Natural killer cell treated with Interleukin-12 subunit alpha and Interleukin-12 subunit beta and Interleukin-15 and Interleukin-18, amount 100 ng/mL, for 72 hours (primary cell): ENCODE data around the gene RNF149. TPM values are rescaled to one million over a fixed set of nuclear protein-coding genes. Genes with fewer than 3 reads are reported as not detected.
A peak's percentile ranks its signal among the peaks of the same experiment; 100 is the strongest.
"Not testable (repeated sequence)": the region's sequence is repeated elsewhere in the genome, so short reads cannot be mapped to it uniquely, and the experiment has no call there.

Source experiments
- ATAC-seq, 2 donors: fragments of 150-1000 bp; cut with Tn5 transposase in 1 of 2; sonication (Bioruptor Pico), chemical (Tn5 transposase) in 1 of 2; 2 replicates each; pipeline ENCODE4 v1.10.0; 2021
- DNase-seq: peaks from one replicate; pipeline ENCODE4 v3.0.0; 2022; ENCODE audit warnings: low spot score
- H3K27ac Mint-ChIP-seq, 2 donors: 1 replicate in 1 of 2; 2 replicates in 1 of 2; pipeline ENCODE4 v1.8.0; 2022; ENCODE audit warnings: mixed read lengths in 2 of 2, mild to moderate bottlenecking in 1 of 2, moderate library complexity in 1 of 2
- H3K27me3 Mint-ChIP-seq, 2 donors: 1 replicate in 1 of 2; 2 replicates in 1 of 2; pipeline ENCODE4 v1.8.0; 2022; ENCODE audit warnings: mixed read lengths in 2 of 2
- H3K36me3 Mint-ChIP-seq: one replicate; pipeline ENCODE4 v1.8.0; 2022; ENCODE audit warnings: mixed read lengths
- H3K4me1 Mint-ChIP-seq, 2 donors: 1 replicate in 1 of 2; 2 replicates in 1 of 2; pipeline ENCODE4 v1.8.0; 2022; ENCODE audit warnings: low read depth in 2 of 2, mixed read lengths in 2 of 2, mild to moderate bottlenecking in 1 of 2
- H3K4me3 Mint-ChIP-seq: one replicate; pipeline ENCODE4 v1.8.0; 2022; ENCODE audit warnings: mixed read lengths
- H3K9me3 Mint-ChIP-seq: 2 replicates; pipeline ENCODE4 v1.8.0; 2022; ENCODE audit warnings: mixed read lengths
- total RNA-seq, 2 donors: library from RNA; stranded (reverse); gene quantifications; one replicate each; pipeline ENCODE4 v1.2.3, GENCODE V29; 2022

RNF149 gene
- 100 to 1,000 TPM in 1 of 2 donors, 10 to 100 TPM in 1; 85.6 to 123 TPM for total RNA-seq

GRCh38 chr2:101308432-101309210, at the start of gene RNF149:
Gene RNF149 (minus strand): TSS chr2:101308701. CDS start chr2:101308588, 113 bp downstream.
- H3K9me3 Mint-ChIP-seq, result no peaks in the 10 kb centered on the region
- ATAC-seq, result peak; percentile 85 to 89
- DNase-seq, result peak; percentile 94
- H3K4me1 Mint-ChIP-seq, result peaks cover 62 to 68% of the 10 kb centered on the region in 2 donors
- peaks cover 15% of the 10 kb centered on the region for H3K36me3 Mint-ChIP-seq
- peak within 1 kb of the TSS; percentile 95 for H3K27ac Mint-ChIP-seq
- H3K4me3 Mint-ChIP-seq, result peak within 1 kb of the TSS; percentile 96
- no peaks in the 10 kb centered on the region for H3K27me3 Mint-ChIP-seq

- DNase-seq (no peak), ATAC-seq (no peak)
- no peak overlapping the region for H3K27ac Mint-ChIP-seq
- no peak overlapping the region for H3K4me3 Mint-ChIP-seq
- H3K4me1 Mint-ChIP-seq, result peaks cover 10 to 16% of the 10 kb centered on the region in 2 donors
- H3K9me3 Mint-ChIP-seq, result no peaks in the 10 kb centered on the region
- H3K27me3 Mint-ChIP-seq, result peaks cover 0 to 3% of the 10 kb centered on the region in 2 donors
- no peaks in the 10 kb centered on the region for H3K36me3 Mint-ChIP-seq
These were observed 48.9 kb upstream of the RNF149 start for GRCh38 chr2:101357376-101357775.

GRCh38 chr2:101356521-101356920, 48.0 kb upstream of the RNF149 start:
- H3K27ac Mint-ChIP-seq, result no peak overlapping the region
- peaks cover 0 to 3% of the 10 kb centered on the region in 2 donors for H3K27me3 Mint-ChIP-seq
- no peaks in the 10 kb centered on the region for H3K9me3 Mint-ChIP-seq
- DNase-seq (no peak), ATAC-seq (no peak)
- no peaks in the 10 kb centered on the region for H3K36me3 Mint-ChIP-seq
- no peak overlapping the region for H3K4me3 Mint-ChIP-seq
- peaks cover 5 to 7% of the 10 kb centered on the region in 2 donors for H3K4me1 Mint-ChIP-seq

GRCh38 chr2:101356055-101356454, 47.6 kb upstream of the RNF149 start:
- no peak overlapping the region for H3K4me3 Mint-ChIP-seq
- H3K36me3 Mint-ChIP-seq, result no peaks in the 10 kb centered on the region
- peaks cover under 1 to 2% of the 10 kb centered on the region in 2 donors for H3K4me1 Mint-ChIP-seq
- H3K27me3 Mint-ChIP-seq, result peaks cover 0 to 3% of the 10 kb centered on the region in 2 donors
- H3K27ac Mint-ChIP-seq, result no peak overlapping the region
- DNase-seq (no peak), ATAC-seq (no peak)
- no peaks in the 10 kb centered on the region for H3K9me3 Mint-ChIP-seq

- Mint-ChIP-seq H3K4me1 (no peaks in the 10 kb centered on the region), H3K27ac (no peak overlapping the region), H3K36me3 (no peaks in the 10 kb centered on the region), H3K4me3 (no peak overlapping the region), H3K27me3 (peaks cover 0 to 3% of the 10 kb centered on the region in 2 donors), H3K9me3 (no peaks in the 10 kb centered on the region)
- no peak for ATAC-seq
- DNase-seq, result no peak
These were observed 47.0 kb upstream of the RNF149 start for GRCh38 chr2:101355401-101356054.

- H3K27me3 Mint-ChIP-seq, result no peaks in the 10 kb centered on the region
- no peak for DNase-seq
- no peaks in the 10 kb centered on the region for H3K36me3 Mint-ChIP-seq
- no peak overlapping the region for H3K27ac Mint-ChIP-seq
- H3K4me3 Mint-ChIP-seq, result no peak overlapping the region
- no peaks in the 10 kb centered on the region for H3K4me1 Mint-ChIP-seq
- H3K9me3 Mint-ChIP-seq, result no peaks in the 10 kb centered on the region
- no peak for ATAC-seq
These were observed 46.2 kb upstream of the RNF149 start for GRCh38 chr2:101354420-101355311.

- H3K36me3 Mint-ChIP-seq, H3K9me3 Mint-ChIP-seq, ATAC-seq, DNase-seq, H3K27me3 Mint-ChIP-seq, H3K4me1 Mint-ChIP-seq, H3K4me3 Mint-ChIP-seq, H3K27ac Mint-ChIP-seq: not testable (repeated sequence)
These were observed 44.1 kb upstream of the RNF149 start for GRCh38 chr2:101352631-101353030.

GRCh38 chr2:101351207-101351606, 42.7 kb upstream of the RNF149 start:
- H3K36me3 Mint-ChIP-seq, result no peaks in the 10 kb centered on the region
- ATAC-seq (no peak), DNase-seq (no peak)
- no peaks in the 10 kb centered on the region for H3K9me3 Mint-ChIP-seq
- H3K4me3 Mint-ChIP-seq, result no peak overlapping the region
- no peak overlapping the region for H3K27ac Mint-ChIP-seq
- H3K27me3 Mint-ChIP-seq, result no peaks in the 10 kb centered on the region
- H3K4me1 Mint-ChIP-seq, result peaks cover 0 to 2% of the 10 kb centered on the region in 2 donors

GRCh38 chr2:101349893-101350662, 41.6 kb upstream of the RNF149 start:
- Mint-ChIP-seq H3K27me3 (no peaks in the 10 kb centered on the region), H3K36me3 (no peaks in the 10 kb centered on the region), H3K4me3 (no peak overlapping the region), H3K27ac (no peak overlapping the region), H3K4me1 (peaks cover 0 to 2% of the 10 kb centered on the region in 2 donors), H3K9me3 (no peaks in the 10 kb centered on the region)
- ATAC-seq (no peak), DNase-seq (no peak)

- DNase-seq (no peak), ATAC-seq (no peak)
- Mint-ChIP-seq H3K4me1 (peaks cover 0 to 2% of the 10 kb centered on the region in 2 donors), H3K36me3 (no peaks in the 10 kb centered on the region), H3K4me3 (no peak overlapping the region), H3K27me3 (no peaks in the 10 kb centered on the region), H3K27ac (no peak overlapping the region), H3K9me3 (no peaks in the 10 kb centered on the region)
These were observed 40.4 kb upstream of the RNF149 start for GRCh38 chr2:101348883-101349282.

- Mint-ChIP-seq H3K4me3 (no peak overlapping the region), H3K9me3 (no peaks in the 10 kb centered on the region), H3K27me3 (no peaks in the 10 kb centered on the region), H3K36me3 (no peaks in the 10 kb centered on the region), H3K4me1 (peaks cover 3 to 8% of the 10 kb centered on the region in 2 donors), H3K27ac (no peak overlapping the region)
- DNase-seq (no peak), ATAC-seq (no peak)
These were observed 38.4 kb upstream of the RNF149 start for GRCh38 chr2:101346909-101347308.

GRCh38 chr2:101344137-101344536, 35.6 kb upstream of the RNF149 start:
- no peaks in the 10 kb centered on the region for H3K36me3 Mint-ChIP-seq
- no peak overlapping the region for H3K4me3 Mint-ChIP-seq
- H3K27ac Mint-ChIP-seq, result no peak overlapping the region
- no peaks in the 10 kb centered on the region for H3K9me3 Mint-ChIP-seq
- ATAC-seq, result no peak
- no peak for DNase-seq
- peaks cover 15 to 17% of the 10 kb centered on the region in 2 donors for H3K4me1 Mint-ChIP-seq
- no peaks in the 10 kb centered on the region for H3K27me3 Mint-ChIP-seq

- peak overlapping the region in 1 of 2 donors; percentile 31 for H3K27ac Mint-ChIP-seq
- no peaks in the 10 kb centered on the region for H3K27me3 Mint-ChIP-seq
- H3K36me3 Mint-ChIP-seq, result no peaks in the 10 kb centered on the region
- DNase-seq, result no peak
- ATAC-seq, result no peak
- no peak overlapping the region for H3K4me3 Mint-ChIP-seq
- H3K9me3 Mint-ChIP-seq, result no peaks in the 10 kb centered on the region
- peaks cover 13 to 17% of the 10 kb centered on the region in 2 donors for H3K4me1 Mint-ChIP-seq
These were observed 34.1 kb upstream of the RNF149 start for GRCh38 chr2:101342625-101343008.
